ENCODE results near the gene PSMC2. TPM values are rescaled to one million over a fixed set of nuclear protein-coding genes. Genes with fewer than 3 reads are reported as not detected.
"Not testable (repeated sequence)": the region's sequence is repeated elsewhere in the genome, so short reads cannot be mapped to it uniquely, and the experiment has no call there.

The PSMC2 gene
- total RNA-seq, 1 experiment from 2014 or later = 114 TPM

DNA sequence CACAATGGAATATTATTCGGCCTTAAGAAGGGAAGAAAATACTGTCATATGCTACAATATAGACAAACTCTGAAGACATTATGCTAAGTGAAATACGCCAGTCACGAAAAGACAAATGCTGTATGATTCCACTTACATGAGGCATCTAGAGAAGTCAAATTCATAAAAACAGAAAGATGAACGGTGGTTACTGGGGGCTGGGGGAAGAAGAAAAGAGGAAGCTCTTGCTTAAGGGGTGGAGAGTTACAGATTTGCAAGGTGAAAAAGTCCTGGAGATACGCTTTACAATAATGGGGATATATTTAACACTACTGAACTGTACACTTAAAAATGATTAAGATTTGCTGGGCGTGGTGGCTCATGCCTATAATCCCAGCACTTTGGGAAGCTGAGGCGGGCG, 49.0 kb downstream of the PSMC2 start:
- TF ChIP-seq, protein P1, sequence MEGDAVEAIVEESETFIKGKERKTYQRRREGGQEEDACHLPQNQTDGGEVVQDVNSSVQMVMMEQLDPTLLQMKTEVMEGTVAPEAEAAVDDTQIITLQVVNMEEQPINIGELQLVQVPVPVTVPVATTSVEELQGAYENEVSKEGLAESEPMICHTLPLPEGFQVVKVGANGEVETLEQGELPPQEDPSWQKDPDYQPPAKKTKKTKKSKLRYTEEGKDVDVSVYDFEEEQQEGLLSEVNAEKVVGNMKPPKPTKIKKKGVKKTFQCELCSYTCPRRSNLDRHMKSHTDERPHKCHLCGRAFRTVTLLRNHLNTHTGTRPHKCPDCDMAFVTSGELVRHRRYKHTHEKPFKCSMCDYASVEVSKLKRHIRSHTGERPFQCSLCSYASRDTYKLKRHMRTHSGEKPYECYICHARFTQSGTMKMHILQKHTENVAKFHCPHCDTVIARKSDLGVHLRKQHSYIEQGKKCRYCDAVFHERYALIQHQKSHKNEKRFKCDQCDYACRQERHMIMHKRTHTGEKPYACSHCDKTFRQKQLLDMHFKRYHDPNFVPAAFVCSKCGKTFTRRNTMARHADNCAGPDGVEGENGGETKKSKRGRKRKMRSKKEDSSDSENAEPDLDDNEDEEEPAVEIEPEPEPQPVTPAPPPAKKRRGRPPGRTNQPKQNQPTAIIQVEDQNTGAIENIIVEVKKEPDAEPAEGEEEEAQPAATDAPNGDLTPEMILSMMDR (IDR thresholded peaks at IDR 0.05; ENCODE audit: unreplicated experiment) = no peak
- Mint-ChIP-seq H3K9me3 (ENCODE audit: low read depth, unreplicated experiment) (no peaks in the 10 kb centered on the region), H3K4me3 (ENCODE audit: low read depth, unreplicated experiment) (no peak overlapping the region), H3K27me3 (ENCODE audit: unreplicated experiment) (no peaks in the 10 kb centered on the region), H3K36me3 (ENCODE audit: insufficient read depth, unreplicated experiment) (no peaks in the 10 kb centered on the region), H3K4me1 (ENCODE audit: low read depth, unreplicated experiment) (no peaks in the 10 kb centered on the region), H3K27ac (ENCODE audit: unreplicated experiment) (no peak overlapping the region)
- DNase-seq = no peak
- intact Hi-C loops (cut with micrococcal nuclease; ENCODE audit: unreplicated experiment) = no loop called here
- CTCF ChIA-PET = no interaction called here
- no TSS peak for BruUV-seq (replicated peaks)

DNA sequence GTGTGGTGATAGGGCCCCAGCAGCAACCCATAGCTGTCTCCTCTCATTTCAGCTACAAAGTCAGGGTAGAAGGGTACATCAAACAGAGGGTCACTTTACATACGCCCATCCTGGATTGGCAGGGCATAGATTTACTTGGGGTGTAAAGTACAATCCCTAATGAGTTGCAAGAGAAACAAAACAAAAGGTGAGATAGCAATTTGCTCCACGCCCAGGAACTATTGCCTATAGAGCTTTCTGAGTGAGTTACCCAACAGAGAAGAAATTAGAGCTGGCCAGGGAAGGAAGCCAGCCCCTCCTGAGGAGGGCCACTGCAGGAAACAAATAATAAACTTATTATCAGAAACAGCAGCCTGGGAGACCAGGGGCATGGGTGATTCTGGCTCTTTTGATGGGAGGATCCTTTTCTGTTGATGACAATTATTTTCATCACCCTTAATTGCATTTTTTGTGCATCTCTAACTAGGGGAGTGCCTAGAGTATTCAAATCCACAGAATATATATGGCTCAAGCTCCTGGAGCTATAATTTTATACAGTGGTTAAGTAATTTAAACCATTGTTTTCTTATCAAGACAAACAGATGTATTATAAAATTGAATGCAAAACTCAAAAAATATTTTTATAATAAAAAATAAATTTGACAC, 51.2 kb downstream of the PSMC2 start:
- no peak overlapping the region for H3K27ac Mint-ChIP-seq (ENCODE audit: unreplicated experiment)
- no peak overlapping the region for H3K4me3 Mint-ChIP-seq (ENCODE audit: low read depth, unreplicated experiment)
- H3K4me1 Mint-ChIP-seq (ENCODE audit: low read depth, unreplicated experiment) = no peaks in the 10 kb centered on the region
- intact Hi-C loops (cut with micrococcal nuclease; ENCODE audit: unreplicated experiment) = no loop called here
- no peaks in the 10 kb centered on the region for H3K36me3 Mint-ChIP-seq (ENCODE audit: insufficient read depth, unreplicated experiment)
- H3K9me3 Mint-ChIP-seq (ENCODE audit: low read depth, unreplicated experiment) = no peaks in the 10 kb centered on the region
- BruUV-seq (replicated peaks) = no TSS peak
- H3K27me3 Mint-ChIP-seq (ENCODE audit: unreplicated experiment) = peaks cover 14% of the 10 kb centered on the region
- CTCF ChIA-PET = interaction anchor here (1.1 kb wide), 1 partner anchor 20 kb away, joined by 3 read pairs; no protein-coding TSS in a partner anchor
- DNase-seq = no peak
- TF ChIP-seq, protein P1 (IDR thresholded peaks at IDR 0.05; ENCODE audit: unreplicated experiment) = no peak

DNA sequence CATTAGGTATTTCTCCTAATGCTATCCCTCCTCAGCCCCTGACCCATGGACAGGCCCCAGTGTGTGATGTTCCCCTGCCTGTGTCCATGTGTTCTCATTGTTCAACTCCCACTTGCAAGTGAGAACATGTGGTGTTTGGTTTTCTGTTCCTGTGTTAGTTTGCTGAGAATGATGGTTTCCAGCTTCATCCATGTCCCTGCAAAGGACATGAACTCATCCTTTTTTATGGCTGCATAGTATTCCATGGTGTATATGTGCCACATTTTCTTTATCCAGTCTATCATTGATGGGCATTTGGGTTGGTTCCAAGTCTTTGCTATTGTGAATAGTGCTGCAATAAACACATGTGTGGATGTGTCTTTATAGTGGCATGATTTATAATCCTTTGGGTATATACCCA, 52.2 kb downstream of the PSMC2 start:
- DNase-seq; intact Hi-C loops (cut with micrococcal nuclease; ENCODE audit: unreplicated experiment); H3K4me1 Mint-ChIP-seq (ENCODE audit: low read depth, unreplicated experiment); H3K36me3 Mint-ChIP-seq (ENCODE audit: insufficient read depth, unreplicated experiment); H3K9me3 Mint-ChIP-seq (ENCODE audit: low read depth, unreplicated experiment); CTCF ChIA-PET; H3K4me3 Mint-ChIP-seq (ENCODE audit: low read depth, unreplicated experiment); BruUV-seq (replicated peaks); H3K27ac Mint-ChIP-seq (ENCODE audit: unreplicated experiment): not testable (repeated sequence)
- H3K27me3 Mint-ChIP-seq (ENCODE audit: unreplicated experiment) = peaks cover 23% of the 10 kb centered on the region

DNA sequence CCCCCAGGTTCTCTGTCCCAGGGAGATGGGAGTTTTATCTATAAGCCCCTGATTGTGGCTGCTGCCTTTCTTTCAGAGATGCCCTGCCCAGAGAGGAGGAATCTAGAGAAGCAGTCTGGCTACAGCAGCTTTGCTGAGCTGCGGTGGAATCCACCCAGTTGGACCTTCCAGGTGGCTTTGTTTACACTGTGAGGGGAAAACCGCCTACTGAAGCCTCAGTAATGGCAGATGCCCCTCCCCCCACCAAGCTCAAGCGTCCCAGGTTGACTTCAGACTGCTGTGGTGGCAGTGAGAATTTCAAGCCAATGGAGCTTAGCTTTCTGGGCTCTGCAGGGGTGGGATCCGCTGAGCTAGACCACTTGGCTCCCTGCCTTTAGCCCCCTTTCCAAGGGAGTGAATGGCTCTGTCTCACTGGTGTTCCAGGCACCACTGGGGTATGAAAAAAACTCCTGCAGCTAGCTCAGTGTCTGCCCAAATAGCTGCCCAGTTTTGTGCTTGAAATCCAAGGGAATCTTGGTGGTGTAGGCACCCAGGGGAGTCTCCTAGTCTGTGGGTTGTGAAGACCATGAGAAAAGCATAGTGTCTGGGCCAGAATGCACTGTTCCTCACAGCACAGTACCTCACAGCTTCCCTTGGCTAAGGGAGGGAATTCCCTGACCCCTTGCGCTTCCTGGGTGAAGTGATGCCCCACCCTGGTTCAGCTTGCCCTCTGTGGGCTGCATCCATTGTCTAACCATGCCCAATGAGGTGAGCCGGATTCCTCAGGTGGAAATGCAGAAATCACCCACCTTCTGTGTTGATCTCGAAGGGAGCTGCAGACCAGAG, 58.6 kb downstream of the PSMC2 start:
- BruUV-seq (replicated peaks); intact Hi-C loops (cut with micrococcal nuclease; ENCODE audit: unreplicated experiment); CTCF ChIA-PET; DNase-seq; H3K4me1 Mint-ChIP-seq (ENCODE audit: low read depth, unreplicated experiment); H3K4me3 Mint-ChIP-seq (ENCODE audit: low read depth, unreplicated experiment); H3K27ac Mint-ChIP-seq (ENCODE audit: unreplicated experiment); H3K36me3 Mint-ChIP-seq (ENCODE audit: insufficient read depth, unreplicated experiment); H3K9me3 Mint-ChIP-seq (ENCODE audit: low read depth, unreplicated experiment): not testable (repeated sequence)
- peaks cover 31% of the 10 kb centered on the region for H3K27me3 Mint-ChIP-seq (ENCODE audit: unreplicated experiment)

DNA sequence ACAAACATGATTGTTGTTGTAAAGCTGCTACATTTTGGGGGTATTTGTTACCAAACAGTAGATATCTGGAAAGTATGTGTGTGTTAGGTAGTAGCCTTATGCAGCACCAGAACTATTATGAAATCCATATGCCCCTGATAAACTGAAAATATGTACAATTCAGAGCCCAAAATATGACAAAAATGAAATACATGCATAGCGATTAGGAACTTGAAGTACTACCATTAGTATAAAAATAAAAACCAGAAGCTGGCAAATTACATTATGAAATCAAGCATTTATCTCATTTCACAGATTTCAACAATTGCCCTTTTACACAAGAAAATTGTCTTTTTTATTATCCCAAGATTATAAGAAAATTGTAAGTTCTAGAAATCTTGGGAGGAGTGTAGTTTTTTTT, 64.7 kb downstream of the PSMC2 start:
- CTCF ChIA-PET = no interaction called here
- Mint-ChIP-seq H3K27ac (ENCODE audit: unreplicated experiment) (no peak overlapping the region), H3K9me3 (ENCODE audit: low read depth, unreplicated experiment) (no peaks in the 10 kb centered on the region), H3K4me3 (ENCODE audit: low read depth, unreplicated experiment) (no peak overlapping the region), H3K4me1 (ENCODE audit: low read depth, unreplicated experiment) (no peaks in the 10 kb centered on the region), H3K27me3 (ENCODE audit: unreplicated experiment) (peaks cover 28% of the 10 kb centered on the region), H3K36me3 (ENCODE audit: insufficient read depth, unreplicated experiment) (no peaks in the 10 kb centered on the region)
- intact Hi-C loops (cut with micrococcal nuclease; ENCODE audit: unreplicated experiment) = no loop called here
- BruUV-seq (replicated peaks) = no TSS peak
- DNase-seq = no peak
- TF ChIP-seq, protein P1 (IDR thresholded peaks at IDR 0.05; ENCODE audit: unreplicated experiment) = no peak

Data from Calu3 (cell line).